GDM1 (cell line): ENCODE data around the gene INHA.

Source experiments
- DNase-seq: peaks from one replicate; lab custom pipeline; 2025; lab: John Stamatoyannopoulos, UW

INHA gene

GRCh38 chr2:219611866-219612576, 39.9 kb downstream of the INHA start:
- DNase-seq: no peak

GRCh38 chr2:219612577-219613286, 40.6 kb downstream of the INHA start:
- DNase-seq: no peak

GRCh38 chr2:219613461-219614070, 41.5 kb downstream of the INHA start:
- DNase-seq: no peak

GRCh38 chr2:219614076-219614860, 42.2 kb downstream of the INHA start:
- no peak for DNase-seq

- no peak for DNase-seq
Measured at GRCh38 chr2:219615036-219615435, 42.9 kb downstream of the INHA start.

GRCh38 chr2:219615894-219616293, 43.8 kb downstream of the INHA start:
- DNase-seq: no peak

GRCh38 chr2:219616550-219616949, 44.4 kb downstream of the INHA start:
- no peak for DNase-seq

GRCh38 chr2:219618733-219619122, 46.6 kb downstream of the INHA start:
- no peak for DNase-seq

- no peak for DNase-seq
Measured at GRCh38 chr2:219619235-219619634, 47.1 kb downstream of the INHA start.

- DNase-seq: no peak
Measured at GRCh38 chr2:219620546-219620945, 48.4 kb downstream of the INHA start.

- DNase-seq: no peak
Measured at GRCh38 chr2:219621935-219622334, 49.8 kb downstream of the INHA start.

- no peak for DNase-seq
Measured at GRCh38 chr2:219622472-219622871, 50.4 kb downstream of the INHA start.

- DNase-seq: no peak
Measured at GRCh38 chr2:219624565-219624964, 52.5 kb downstream of the INHA start.

GRCh38 chr2:219625179-219625578, 53.1 kb downstream of the INHA start:
- DNase-seq: no peak
